Epithelial cell of esophagus (primary cell): Measurements from ENCODE around the gene KIF6.

Experiments
- DNase-seq: peaks from one replicate; pipeline ENCODE4 v3.0.0; 2010; ENCODE audit warnings: low read depth
- H3K4me3 ChIP-seq: 2 replicates; pipeline ENCODE4 v1.5.1; 2011; ENCODE audit warnings: mild to moderate bottlenecking, low read length, control low read depth
- CTCF ChIP-seq: IDR thresholded peaks from 2 replicates; pipeline ENCODE4 v1.5.1; 2011; ENCODE audit warnings: low read depth, mild to moderate bottlenecking, low read length, control low read depth, inconsistent platforms; ENCODE audit not compliant: insufficient read depth; ENCODE audit errors: missing control alignments

Gene KIF6

GRCh38 chr6:39724787-39725631 lies at the start of gene KIF6:
TSS of gene KIF6 (minus strand) at chr6:39725408. CDS start at chr6:39725310, 98 bp downstream.
- peak within 1 kb of the TSS; percentile 53 for H3K4me3 ChIP-seq
- TF ChIP-seq CTCF = no peak
- DNase-seq = peak; percentile 77

- no peak for DNase-seq
- no peak overlapping the region for H3K4me3 ChIP-seq
- TF ChIP-seq CTCF = no peak
These were observed 48.6 kb upstream of the KIF6 start for GRCh38 chr6:39773782-39774181.

- H3K4me3 ChIP-seq = no peak overlapping the region
- no peak for TF ChIP-seq CTCF
- no peak for DNase-seq
These were observed 47.5 kb upstream of the KIF6 start for GRCh38 chr6:39772559-39773273.

- TF ChIP-seq CTCF = no peak
- H3K4me3 ChIP-seq = no peak overlapping the region
- DNase-seq = no peak
These were observed 45.2 kb upstream of the KIF6 start for GRCh38 chr6:39770446-39770845.

- no peak for DNase-seq
- no peak overlapping the region for H3K4me3 ChIP-seq
- TF ChIP-seq CTCF = no peak
These were observed 43.8 kb upstream of the KIF6 start for GRCh38 chr6:39769012-39769411.

GRCh38 chr6:39765508-39766065 lies 40.4 kb upstream of the KIF6 start:
- TF ChIP-seq CTCF = no peak
- no peak for DNase-seq
- no peak overlapping the region for H3K4me3 ChIP-seq
